Stimulated activated naive CD8-positive, alpha-beta T cell treated with anti-CD3 and anti-CD28 coated beads, Interleukin-15, Interleukin-2, amounts not matched to agents 100 U/mL and 50 U/mL, for 24 hours (primary cell): ENCODE data around the gene PDK3.

Experiments used
- ATAC-seq: fragments of 150-1000 bp; cut with Tn5 transposase; one replicate; pipeline ENCODE4 v1.10.0; 2021
- DNase-seq: peaks from one replicate; pipeline ENCODE4 v3.0.0; 2021

The PDK3 gene

DNA sequence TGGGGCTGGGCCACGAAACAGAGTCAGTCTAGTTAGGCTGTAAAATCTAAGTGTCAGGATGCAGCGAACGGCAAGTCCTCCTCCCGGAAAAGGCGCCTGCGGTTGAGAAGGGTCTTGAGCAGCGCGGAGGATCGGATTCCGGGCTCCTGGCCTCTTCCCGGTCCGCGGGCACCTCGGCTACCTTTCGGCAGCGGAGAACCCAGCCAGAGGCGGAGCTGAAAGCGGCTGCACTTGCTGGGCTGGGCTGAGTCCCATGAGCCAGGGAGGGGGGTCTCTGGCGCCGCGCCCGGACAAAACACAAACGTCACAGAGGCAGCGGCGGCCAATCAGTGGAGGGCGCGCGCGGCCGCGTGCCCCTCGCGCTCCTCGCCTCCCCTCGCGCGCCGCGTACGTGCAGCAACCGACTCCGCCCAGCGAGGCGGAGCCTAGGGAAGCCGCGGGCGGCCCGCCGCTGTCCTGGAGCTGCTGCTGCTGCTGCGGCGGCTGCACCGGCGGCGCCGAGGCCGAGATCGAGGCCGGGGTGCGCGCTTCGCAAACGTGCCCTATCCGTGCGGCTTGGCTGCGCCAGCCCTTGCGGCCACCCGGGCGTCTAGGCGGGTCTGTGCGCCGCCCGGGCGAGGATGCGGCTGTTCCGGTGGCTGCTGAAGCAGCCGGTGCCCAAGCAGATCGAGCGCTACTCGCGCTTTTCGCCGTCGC, at the start of gene PDK3:
PDK3 (plus strand) TSS at position 451 of the 696 bp plus-strand sequence; CDS start at position 621, 170 bp downstream.
- peak; percentile 83 for DNase-seq

DNA sequence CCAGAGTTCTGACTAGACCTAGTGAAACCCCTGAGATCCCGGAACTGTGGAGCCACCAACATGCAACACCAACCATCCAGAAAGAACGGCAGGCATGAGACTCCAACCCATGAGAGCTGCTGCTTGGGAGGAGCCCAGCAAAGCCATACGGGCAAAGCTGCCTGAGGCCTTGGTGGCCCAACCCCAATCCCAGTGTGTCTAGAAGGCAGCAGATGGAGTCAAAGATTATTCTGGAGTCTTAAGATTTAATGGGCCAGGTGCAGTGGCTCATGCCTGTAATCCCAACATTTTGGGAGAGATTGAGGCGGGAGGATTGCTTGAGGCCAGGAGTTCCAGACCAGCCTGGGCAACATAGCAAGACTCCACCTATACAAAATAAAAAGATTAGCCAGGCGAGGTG, 49.2 kb upstream of the PDK3 start:
- DNase-seq, result no peak
- ATAC-seq, result no peak

More for the DNA sequence above, at the start of gene PDK3:
- peak; percentile 97 for ATAC-seq

- DNase-seq (no peak), ATAC-seq (no peak)
Measured at GRCh38 chrX:24423960-24424359, 41.1 kb upstream of the PDK3 start.

DNA sequence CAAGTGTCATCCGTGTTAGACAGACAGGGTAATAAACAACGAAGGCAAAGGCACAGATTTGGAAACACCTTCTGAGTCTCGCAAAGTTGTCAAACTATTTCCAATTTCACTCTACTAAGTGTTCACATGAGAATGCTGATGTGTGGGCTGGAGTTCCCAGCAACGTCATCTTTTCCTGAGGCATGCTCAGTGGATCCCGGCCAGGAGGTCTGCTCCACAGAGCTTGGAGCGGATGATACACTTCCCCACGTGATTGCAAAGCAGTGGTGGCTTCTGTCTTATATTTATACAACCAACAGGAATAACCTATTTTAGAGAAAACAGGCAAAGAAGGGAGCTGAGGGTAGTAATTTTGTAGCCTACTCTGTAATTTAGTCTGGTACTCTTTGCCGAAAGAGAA, 40.1 kb upstream of the PDK3 start:
- DNase-seq, result no peak
- no peak for ATAC-seq

DNA sequence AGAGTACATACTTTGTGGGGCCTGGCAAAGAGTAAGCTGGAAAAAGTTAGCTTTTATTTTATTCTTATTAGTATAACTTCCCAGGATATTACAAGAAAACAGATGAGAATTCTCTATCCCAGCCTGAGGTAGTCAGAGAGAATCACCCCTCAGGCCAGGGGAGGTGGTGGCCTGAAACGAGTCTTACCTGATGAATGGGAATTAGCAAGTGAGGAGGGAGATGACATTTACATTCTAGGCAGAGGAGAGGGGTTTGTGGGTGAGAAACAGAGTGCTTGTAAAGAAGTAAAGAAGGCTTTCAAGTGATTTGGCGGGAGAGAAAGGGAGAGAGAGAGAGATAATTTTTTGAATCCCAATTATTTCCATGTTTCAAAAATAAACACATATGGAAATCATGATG, 39.3 kb upstream of the PDK3 start:
- no peak for ATAC-seq
- DNase-seq, result no peak

GRCh38 chrX:24426340-24426913, 38.7 kb upstream of the PDK3 start:
- no peak for DNase-seq

DNA sequence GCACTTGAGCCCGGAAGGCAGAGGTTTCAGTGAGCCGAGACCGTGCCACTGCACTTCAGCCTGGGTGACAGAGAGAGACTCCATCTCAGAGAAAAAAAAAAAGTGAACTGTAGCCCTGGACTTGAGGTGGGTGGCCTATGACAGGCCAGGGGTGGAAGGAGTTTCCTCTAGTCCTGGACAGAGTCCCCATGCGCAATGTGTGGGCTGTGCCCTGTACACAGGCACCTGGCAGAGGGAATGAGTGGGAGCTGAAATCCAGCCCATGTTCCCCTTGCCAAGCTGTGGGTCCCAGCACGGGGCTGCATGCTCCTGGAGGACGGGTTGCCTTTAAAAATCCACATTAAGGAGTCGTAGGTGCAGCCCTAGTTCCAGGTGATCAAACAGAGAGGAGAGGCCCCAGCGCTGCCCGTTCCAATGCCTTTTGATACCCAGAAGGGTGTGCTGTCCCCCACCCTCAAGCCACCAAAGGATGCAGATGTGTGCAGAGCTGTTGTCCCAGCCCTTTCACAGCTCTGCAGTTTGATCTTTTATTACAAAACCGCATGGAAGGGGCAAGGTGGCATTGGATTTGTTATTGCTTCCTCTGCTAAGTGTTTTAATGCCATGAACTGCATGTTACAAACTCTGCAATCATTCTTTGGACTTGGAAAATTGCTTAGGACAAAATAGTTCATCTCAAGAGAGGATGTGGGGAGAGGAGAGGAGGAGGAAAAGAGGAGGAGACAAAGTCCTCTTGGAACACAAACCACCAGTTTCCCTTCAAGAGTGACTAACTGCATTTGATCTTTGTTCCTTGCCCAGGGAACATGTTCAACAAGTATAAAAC, 38.0 kb upstream of the PDK3 start:
- DNase-seq (no peak), ATAC-seq (no peak)

More at GRCh38 chrX:24426340-24426913, 38.7 kb upstream of the PDK3 start:
- ATAC-seq, result no peak

DNA sequence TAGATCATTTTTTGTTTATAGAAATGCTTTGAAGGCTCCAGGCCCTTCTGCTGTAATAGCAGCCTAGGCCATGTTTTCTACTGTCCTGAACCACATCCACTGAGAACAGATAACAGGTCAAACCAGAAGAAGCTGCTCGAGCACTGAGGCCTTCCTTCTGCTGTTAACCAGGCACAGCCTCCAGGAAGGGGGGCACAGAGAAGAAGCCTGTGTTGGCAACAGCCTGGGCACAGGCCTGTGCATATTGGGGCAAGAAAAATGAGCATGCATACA, 37.4 kb upstream of the PDK3 start:
- DNase-seq (no peak), ATAC-seq (no peak)

DNA sequence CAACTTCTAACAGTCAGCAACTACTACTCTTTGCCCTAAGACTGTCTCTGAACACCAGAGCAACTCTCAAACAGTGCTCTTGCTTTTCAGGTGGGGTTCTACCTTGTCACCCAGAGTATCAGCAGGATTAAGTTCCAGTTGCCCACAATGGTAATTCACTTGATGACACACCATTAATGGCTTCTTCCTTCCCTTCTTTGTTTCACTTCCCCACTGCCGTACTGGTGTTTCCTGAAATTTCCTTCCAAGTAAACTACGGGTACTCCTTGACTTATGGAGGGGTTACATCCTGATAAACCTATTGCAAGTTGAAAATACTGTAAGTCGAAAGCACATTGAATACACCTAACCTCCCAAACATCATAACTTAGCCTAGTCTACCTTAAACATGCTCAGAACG, 36.6 kb upstream of the PDK3 start:
- ATAC-seq, result no peak
- DNase-seq, result no peak

- DNase-seq, result no peak
- ATAC-seq, result no peak
Measured at GRCh38 chrX:24435060-24435459, 30.0 kb upstream of the PDK3 start.

GRCh38 chrX:24443918-24444317, 21.2 kb upstream of the PDK3 start:
- DNase-seq (no peak), ATAC-seq (no peak)

DNA sequence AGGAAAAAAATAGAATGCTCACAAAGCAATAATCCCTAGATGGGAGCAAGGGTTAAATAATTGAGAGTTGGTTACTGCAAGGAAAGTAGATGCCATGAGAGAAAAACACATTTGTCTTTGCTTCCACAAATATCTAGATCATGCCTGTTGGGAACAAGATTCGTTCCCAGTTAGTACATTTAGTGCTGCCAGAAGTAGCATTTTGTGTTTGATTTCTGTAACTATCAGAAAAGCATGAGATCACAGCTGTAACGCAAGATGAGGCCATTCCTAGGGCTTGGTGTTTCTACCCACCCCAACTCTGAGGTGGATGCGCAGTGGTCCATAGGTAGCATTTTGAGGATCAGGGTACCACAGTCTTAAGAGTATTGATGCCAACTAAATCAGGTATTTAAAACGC, 20.4 kb upstream of the PDK3 start:
- DNase-seq, result no peak

GRCh38 chrX:24448762-24449250, 16.3 kb upstream of the PDK3 start:
- no peak for DNase-seq
- no peak for ATAC-seq

More for the DNA sequence above, 20.4 kb upstream of the PDK3 start:
- ATAC-seq, result no peak

- DNase-seq, result no peak
- no peak for ATAC-seq
Measured at GRCh38 chrX:24463077-24463476, 2.0 kb upstream of the PDK3 start.

- DNase-seq, result no peak
- ATAC-seq, result no peak
Measured at GRCh38 chrX:24464498-24464835, 619 bp upstream of the PDK3 start.

GRCh38 chrX:24465532-24465865, 413 bp downstream of the PDK3 start:
- DNase-seq, result peak; percentile 19
- no peak for ATAC-seq

DNA sequence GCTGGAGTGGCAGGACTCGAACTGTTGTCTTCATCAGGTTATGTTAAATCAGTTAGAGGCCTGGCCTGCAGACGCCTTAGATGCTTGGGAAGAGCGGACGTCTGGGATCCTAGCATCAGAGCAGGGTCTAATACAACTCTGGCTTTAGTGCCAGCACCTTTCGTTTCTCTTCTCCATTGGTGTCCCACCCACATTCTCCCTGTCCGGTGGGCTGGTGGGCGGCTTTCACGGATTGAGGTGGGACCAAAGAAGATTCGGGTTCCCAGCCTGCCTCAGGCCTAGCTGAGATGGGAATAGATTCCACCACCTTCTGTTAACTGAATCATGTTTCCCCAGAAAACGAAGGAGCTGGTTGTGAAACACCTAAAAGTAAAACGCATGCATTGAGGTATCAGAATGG, 939 bp downstream of the PDK3 start:
- no peak for ATAC-seq
- DNase-seq, result peak; percentile 5

GRCh38 chrX:24468245-24468644, 3.2 kb downstream of the PDK3 start:
- DNase-seq, result no peak
- ATAC-seq, result no peak

- ATAC-seq, result no peak
- no peak for DNase-seq
Measured at GRCh38 chrX:24471808-24472207, 6.7 kb downstream of the PDK3 start.

DNA sequence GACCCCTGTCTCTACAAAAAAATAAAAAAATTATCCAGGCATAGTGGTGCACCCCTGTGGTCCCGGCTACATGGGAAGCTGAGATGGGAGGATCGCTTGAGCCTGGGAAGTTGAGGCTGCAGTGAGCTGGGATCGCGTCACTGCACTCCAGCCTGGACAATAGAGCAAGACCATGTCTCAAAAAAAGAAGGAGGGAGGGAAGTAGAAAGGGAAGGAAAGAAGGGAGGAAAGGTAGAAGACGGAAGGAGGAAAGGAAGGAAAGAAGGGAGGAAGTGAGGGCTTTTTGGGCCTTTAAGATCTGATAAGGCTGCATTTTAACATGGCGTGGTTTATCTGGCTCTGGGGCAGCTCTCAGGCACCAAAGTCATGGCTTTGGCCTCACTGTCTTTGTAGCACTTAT, 10.4 kb downstream of the PDK3 start:
- no peak for ATAC-seq

DNA sequence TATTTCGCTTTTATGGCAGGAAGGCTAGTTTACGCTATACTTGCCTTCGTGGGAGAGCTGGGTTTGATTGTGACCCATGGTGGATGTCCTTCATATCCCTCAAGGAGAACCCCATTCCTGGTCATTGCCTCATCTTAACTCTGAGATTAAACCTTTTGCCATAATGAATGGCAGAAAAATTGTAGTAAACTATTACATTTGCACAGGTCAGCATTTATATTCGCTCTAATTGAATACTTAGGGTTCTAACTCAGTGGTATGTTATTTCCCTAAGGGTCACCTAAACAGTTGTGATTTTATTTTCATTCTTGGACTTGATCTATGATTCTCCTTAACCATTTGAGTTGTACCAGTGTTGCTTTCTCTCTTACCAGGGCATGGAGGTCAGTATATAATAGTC, 13.4 kb downstream of the PDK3 start:
- ATAC-seq, result no peak

More for the DNA sequence above, 10.4 kb downstream of the PDK3 start:
- DNase-seq, result no peak

GRCh38 chrX:24479924-24480323, 14.8 kb downstream of the PDK3 start:
- peak; percentile 53 for DNase-seq
- peak; percentile 99 for ATAC-seq

More for the DNA sequence above, 13.4 kb downstream of the PDK3 start:
- DNase-seq, result no peak

- DNase-seq (no peak), ATAC-seq (peak; percentile 1)
Measured at GRCh38 chrX:24480400-24480865, 15.3 kb downstream of the PDK3 start.
